Stimulated activated CD4-positive, alpha-beta T cell treated with anti-CD3 and anti-CD28 coated beads, Interleukin-4, amount 100 ng/mL, for 1 hour (primary cell): Measurements from ENCODE around the gene RGS14.
"Not testable (repeated sequence)": the region's sequence is repeated elsewhere in the genome, so short reads cannot be mapped to it uniquely, and the experiment has no call there.

Source experiments
- DNase-seq: peaks from one replicate; pipeline ENCODE4 v3.0.0-alpha.2; 2020

The RGS14 gene

DNA sequence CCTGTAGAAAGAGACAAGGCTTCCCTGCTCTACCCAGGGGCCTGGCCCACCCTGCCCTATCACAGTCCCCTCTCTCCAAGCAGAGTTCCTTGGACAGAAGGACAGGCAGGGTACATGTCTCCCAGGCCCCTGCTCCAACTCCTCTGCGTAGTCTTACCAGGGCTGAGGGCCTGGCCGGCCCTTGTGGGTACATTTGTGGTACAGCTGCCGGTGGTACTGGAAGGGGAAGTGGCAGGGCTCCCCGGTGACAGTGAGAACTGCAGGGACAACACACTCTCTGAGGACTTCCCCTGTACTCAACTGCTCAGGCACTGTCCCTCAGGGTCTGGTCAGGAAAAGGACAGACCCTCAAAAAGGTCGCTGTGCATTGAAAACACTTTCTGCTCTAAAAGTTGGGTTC is 48.1 kb downstream of the RGS14 start:
- no peak for DNase-seq

DNA sequence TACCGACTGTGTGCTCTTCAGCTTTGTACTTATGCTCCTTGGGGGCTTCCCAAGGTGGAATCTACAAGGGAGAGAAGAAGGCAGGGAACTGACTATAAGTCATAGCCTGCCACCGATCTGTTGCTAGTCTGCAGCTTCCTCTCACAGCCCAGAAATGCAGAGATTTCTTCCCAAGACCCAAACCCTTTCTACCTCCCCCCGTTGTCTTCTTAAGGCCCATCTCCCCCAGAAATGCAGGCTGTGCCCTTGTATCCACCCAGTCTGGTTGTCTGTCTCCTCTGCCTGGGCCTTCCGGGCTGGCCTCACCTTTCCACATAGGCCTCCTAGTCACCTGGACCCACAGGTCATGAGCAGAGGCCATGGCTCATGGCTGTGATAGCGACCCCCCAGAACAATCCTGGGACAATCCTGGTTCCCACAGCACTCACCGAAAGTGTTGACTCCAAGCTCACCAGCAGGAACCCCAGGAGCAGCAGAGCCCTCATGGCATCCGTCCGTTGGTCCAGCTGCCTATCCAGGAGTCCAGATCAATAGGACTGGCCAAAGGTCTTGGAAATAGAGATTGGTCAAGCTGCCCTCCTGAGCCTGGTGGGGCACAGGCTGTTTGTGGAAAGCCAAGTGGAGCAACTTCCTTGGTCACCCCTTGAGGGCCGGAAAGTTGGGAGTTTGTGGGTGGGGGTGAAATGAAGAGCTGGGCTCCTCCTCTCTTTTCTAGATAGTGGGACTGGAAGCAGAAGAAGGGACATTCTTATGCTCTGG is 51.5 kb downstream of the RGS14 start, which contains the start of gene F12:
TSS of gene F12 (minus strand) at position 522 of the 759 bp plus-strand sequence. CDS start at position 485, 37 bp downstream.
- DNase-seq = no peak

DNA sequence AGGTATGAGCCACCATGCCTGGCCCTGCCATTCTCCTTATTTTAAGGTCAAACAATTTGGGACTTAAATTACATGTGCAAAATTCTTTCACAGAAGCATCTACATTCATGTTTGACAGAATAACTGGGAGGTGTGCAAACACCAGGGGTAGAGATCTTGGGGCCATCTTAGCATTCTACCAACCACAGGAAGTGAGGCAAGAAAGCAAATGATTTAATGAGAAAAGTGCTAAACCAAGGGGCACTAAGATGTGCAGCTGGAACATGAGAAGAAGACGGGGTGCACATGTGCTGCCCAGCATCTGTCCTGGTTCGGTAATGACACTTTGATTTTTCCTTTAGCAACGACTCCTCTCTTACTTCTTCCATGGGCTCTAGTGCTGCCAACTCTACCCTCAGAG is 52.9 kb downstream of the RGS14 start:
- no peak for DNase-seq

GRCh38 chr5:177412603-177413233 is 55.0 kb downstream of the RGS14 start:
- no peak for DNase-seq

GRCh38 chr5:177414481-177414880 is 56.8 kb downstream of the RGS14 start:
- no peak for DNase-seq

DNA sequence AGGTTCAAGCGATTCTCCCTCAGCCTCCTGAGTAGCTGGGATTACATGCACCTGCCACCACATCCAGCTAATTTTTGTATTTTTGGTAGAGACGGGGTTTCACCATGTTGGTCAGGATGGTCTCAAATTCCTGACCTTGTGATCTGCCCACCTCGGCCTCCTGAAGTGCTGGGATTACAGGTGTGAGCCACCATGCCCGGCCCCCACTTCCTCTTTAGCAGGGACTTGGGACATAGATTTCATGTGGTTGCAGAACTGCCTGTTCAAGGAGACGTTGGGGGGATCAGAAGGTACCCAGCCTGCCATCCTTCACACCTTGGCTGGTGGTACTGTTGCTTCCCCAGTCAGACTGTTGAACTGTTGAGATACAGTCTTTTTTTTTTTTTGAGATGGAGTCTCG is 59.4 kb downstream of the RGS14 start:
- not testable (repeated sequence) for DNase-seq

GRCh38 chr5:177419046-177419445 is 61.3 kb downstream of the RGS14 start:
- DNase-seq = no peak

- DNase-seq = not testable (repeated sequence)
These were observed 62.7 kb downstream of the RGS14 start for GRCh38 chr5:177420472-177420871.

DNA sequence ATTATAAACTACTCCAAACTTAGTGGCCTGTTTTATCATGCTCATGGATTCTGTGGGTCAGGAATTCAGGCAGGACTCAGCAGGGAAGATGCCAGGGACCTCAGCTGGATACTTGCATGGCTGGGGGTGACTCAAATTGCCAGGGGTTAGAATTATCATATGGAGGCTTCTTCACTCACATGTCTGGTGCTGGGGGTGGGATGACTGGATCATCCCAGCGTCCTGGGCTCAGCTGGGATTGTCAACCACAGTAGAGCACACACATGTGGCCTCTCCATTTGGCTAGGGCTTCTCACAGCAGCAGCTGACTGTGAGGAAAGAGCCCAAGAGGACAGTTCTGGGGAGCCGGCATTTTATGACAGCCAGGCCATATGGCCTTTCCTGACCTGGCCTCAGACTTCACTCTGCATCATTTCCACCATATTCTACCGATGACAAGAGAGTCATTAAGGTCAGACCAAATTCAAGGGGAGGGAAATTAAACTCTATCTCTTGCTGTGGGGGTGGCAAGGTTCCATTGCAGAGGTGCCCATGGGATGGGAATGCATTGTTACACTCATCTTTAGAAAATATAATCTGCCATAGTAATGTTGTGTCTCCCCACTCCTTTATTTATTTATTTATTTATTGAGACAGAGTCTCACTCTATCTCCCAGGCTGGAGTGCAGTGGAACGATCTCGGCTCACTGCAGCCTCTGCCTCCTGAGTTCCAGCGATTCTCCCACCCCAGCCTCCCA is 63.5 kb downstream of the RGS14 start:
- DNase-seq = no peak
